IMR-90 (cell line): ENCODE measurements around the gene TJP1.
A peak's percentile ranks its signal among the peaks of the same experiment; 100 is the strongest.

Source experiments
- BHLHE40 ChIP-seq: fragments of 150-350 bp; IDR thresholded peaks from 2 replicates; pipeline ENCODE4 v1.6.1; 2016; ENCODE audit warnings: mild to moderate bottlenecking, low read depth, low read length
- CEBPB ChIP-seq: IDR thresholded peaks from 2 replicates; pipeline ENCODE4 v1.6.1; 2012; ENCODE audit warnings: low read depth, low read length, improper control_type of control experiment
- ELK1 ChIP-seq: fragments of 150-350 bp; IDR thresholded peaks from 2 replicates; pipeline ENCODE4 v1.6.1; 2016; ENCODE audit warnings: low read depth, mild to moderate bottlenecking, low read length, moderate library complexity, borderline replicate concordance
- FOS ChIP-seq: fragments of 150-350 bp; IDR thresholded peaks from 2 replicates; pipeline ENCODE4 v1.6.1; 2016; ENCODE audit warnings: low read depth, low read length
- MAFK ChIP-seq: IDR thresholded peaks from 2 replicates; pipeline ENCODE4 v1.6.1; 2012; ENCODE audit warnings: low read depth, low read length, improper control_type of control experiment
- MXI1 ChIP-seq: IDR thresholded peaks from 2 replicates; pipeline ENCODE4 v1.6.1; 2012; ENCODE audit warnings: low read depth, mild to moderate bottlenecking, low read length, moderate library complexity, borderline replicate concordance
- POLR2A ChIP-seq: IDR thresholded peaks from 2 replicates; pipeline ENCODE4 v1.6.1; 2012; ENCODE audit warnings: mild to moderate bottlenecking, low read depth, low read length
- RAD21 ChIP-seq: IDR thresholded peaks from 2 replicates; pipeline ENCODE4 v1.6.1; 2012; ENCODE audit warnings: low read length, improper control_type of control experiment
- RCOR1 ChIP-seq: IDR thresholded peaks from 2 replicates; pipeline ENCODE4 v1.6.1; 2012; ENCODE audit warnings: mild to moderate bottlenecking, low read length, improper control_type of control experiment; ENCODE audit not compliant: insufficient replicate concordance
- RFX5 ChIP-seq: IDR thresholded peaks from 2 replicates; pipeline ENCODE4 v1.8.0; 2012; ENCODE audit warnings: low read depth, mild to moderate bottlenecking, low read length, moderate library complexity
- SMC3 ChIP-seq: fragments of 150-350 bp; IDR thresholded peaks from 2 replicates; pipeline ENCODE4 v1.6.1; 2016; ENCODE audit warnings: low read depth, mild to moderate bottlenecking, antibody characterized with exemption, low read length, moderate library complexity
- TF ChIP-seq, protein P1 (sequence below): conservative IDR thresholded peaks from 2 replicates; pipeline ENCODE4 v1.5.1; 2012; ENCODE audit warnings: mild to moderate bottlenecking, low read depth, low read length, improper control_type of control experiment
- TF ChIP-seq, protein P2 (sequence below): fragments of 150-350 bp; IDR thresholded peaks from 2 replicates; pipeline ENCODE4 v1.6.1; 2017; ENCODE audit warnings: mild to moderate bottlenecking, antibody characterized with exemption, low read length, low read depth

DNA sequence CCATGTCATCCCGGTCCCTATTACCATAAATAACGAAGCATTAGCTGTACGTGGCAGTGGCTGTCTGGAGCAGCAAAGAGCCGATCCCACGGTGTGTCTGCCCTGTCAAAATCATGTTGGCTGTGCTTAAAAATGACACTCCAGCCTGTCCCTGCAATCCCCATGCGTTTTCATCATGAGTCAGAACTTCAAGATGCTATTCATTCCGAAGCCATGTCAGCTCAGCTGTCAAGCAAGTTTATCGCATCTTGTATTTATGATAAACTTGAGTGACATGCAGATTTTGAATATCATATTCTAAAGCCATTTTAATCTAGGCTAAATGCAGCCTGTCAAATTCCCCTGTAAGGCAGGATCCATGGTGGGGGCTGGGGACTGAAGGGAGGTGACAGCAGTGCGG is 152.4 kb downstream of the TJP1 start:
- TF ChIP-seq BHLHE40 (no peak), SMC3 (no peak), MXI1 (peak; percentile 48; the same call in 1 of the 2 replicates), POLR2A (no peak), MAFK (no peak), FOS (no peak), CEBPB (peak; percentile 11; the same call in 1 of the 2 replicates), RAD21 (no peak), ELK1 (no peak), RCOR1 (no peak), RFX5 (no peak)
- TF ChIP-seq, protein P1, sequence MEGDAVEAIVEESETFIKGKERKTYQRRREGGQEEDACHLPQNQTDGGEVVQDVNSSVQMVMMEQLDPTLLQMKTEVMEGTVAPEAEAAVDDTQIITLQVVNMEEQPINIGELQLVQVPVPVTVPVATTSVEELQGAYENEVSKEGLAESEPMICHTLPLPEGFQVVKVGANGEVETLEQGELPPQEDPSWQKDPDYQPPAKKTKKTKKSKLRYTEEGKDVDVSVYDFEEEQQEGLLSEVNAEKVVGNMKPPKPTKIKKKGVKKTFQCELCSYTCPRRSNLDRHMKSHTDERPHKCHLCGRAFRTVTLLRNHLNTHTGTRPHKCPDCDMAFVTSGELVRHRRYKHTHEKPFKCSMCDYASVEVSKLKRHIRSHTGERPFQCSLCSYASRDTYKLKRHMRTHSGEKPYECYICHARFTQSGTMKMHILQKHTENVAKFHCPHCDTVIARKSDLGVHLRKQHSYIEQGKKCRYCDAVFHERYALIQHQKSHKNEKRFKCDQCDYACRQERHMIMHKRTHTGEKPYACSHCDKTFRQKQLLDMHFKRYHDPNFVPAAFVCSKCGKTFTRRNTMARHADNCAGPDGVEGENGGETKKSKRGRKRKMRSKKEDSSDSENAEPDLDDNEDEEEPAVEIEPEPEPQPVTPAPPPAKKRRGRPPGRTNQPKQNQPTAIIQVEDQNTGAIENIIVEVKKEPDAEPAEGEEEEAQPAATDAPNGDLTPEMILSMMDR: no peak
- TF ChIP-seq, protein P2, sequence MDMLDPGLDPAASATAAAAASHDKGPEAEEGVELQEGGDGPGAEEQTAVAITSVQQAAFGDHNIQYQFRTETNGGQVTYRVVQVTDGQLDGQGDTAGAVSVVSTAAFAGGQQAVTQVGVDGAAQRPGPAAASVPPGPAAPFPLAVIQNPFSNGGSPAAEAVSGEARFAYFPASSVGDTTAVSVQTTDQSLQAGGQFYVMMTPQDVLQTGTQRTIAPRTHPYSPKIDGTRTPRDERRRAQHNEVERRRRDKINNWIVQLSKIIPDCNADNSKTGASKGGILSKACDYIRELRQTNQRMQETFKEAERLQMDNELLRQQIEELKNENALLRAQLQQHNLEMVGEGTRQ: no peak
